Upper lobe of left lung (tissue), 6 donors: ENCODE results near the gene GMCL2. TPM values are rescaled to one million over a fixed set of nuclear protein-coding genes. Genes with fewer than 3 reads are reported as not detected.

Source experiments
- ATAC-seq, 2 donors: fragments of 200-7000 bp; cut with Tn5 transposase; one replicate each; pipeline ENCODE4 v1.9.1; 2022; ENCODE audit warnings: mild to moderate bottlenecking in 2 of 2, moderate library complexity in 2 of 2; ENCODE audit not compliant: low FRiP score in 2 of 2
- DNase-seq, 2 donors: peaks; one replicate each; pipeline ENCODE4 v3.0.0-alpha.2; 2019 to 2020
- H3K27ac ChIP-seq, 4 donors: fragments of 200-600 bp; sonication (generic); one replicate each; pipeline ENCODE4 v1.5.1; 2016 to 2019
- H3K27me3 ChIP-seq, 4 donors: fragments of 200-600 bp; sonication (generic); one replicate each; pipeline ENCODE4 v1.5.1; 2017 to 2019
- H3K36me3 ChIP-seq, 4 donors: fragments of 200-600 bp; sonication (generic); one replicate each; pipeline ENCODE4 v1.5.1; 2016 to 2019
- H3K4me1 ChIP-seq, 4 donors: fragments of 200-600 bp; sonication (generic); one replicate each; pipeline ENCODE4 v1.5.1; 2018 to 2019
- H3K4me3 ChIP-seq, 4 donors: fragments of 200-600 bp; sonication (generic); one replicate each; pipeline ENCODE4 v1.5.1; 2017 to 2019; ENCODE audit warnings: mild to moderate bottlenecking in 2 of 4, moderate library complexity in 1 of 4
- H3K9me3 ChIP-seq, 4 donors: fragments of 200-600 bp; sonication (generic); one replicate each; pipeline ENCODE4 v1.5.1; 2018 to 2019
- EP300 ChIP-seq, 4 donors: sonication (generic); formaldehyde crosslinking; IDR thresholded peaks; one replicate each; pipeline ENCODE4 v1.5.1; 2017; ENCODE audit warnings: antibody characterized with exemption in 4 of 4, control low read depth in 2 of 4
- POLR2A ChIP-seq, 4 donors: fragments of 450-650 bp; IDR thresholded peaks; one replicate each; pipeline ENCODE4 v1.5.1; 2016 to 2017; ENCODE audit warnings: antibody characterized with exemption in 4 of 4, mild to moderate bottlenecking in 2 of 4
- POLR2AphosphoS5 ChIP-seq, 2 donors: sonication (generic); formaldehyde crosslinking; IDR thresholded peaks; one replicate each; pipeline ENCODE4 v1.5.1; 2017; ENCODE audit warnings: antibody characterized with exemption in 2 of 2
- WGBS, 2 donors: methylation state at CpG; one replicate each; pipeline ENCODE4 v1.1.5; 2017 to 2018; 5-methylcytosine and 5-hydroxymethylcytosine counted together
- total RNA-seq, 6 donors: library from RNA; depleted of rRNA in 4 of 6; stranded (reverse); fragments of >200 nt in 4 of 6; gene quantifications; one replicate each; pipeline versions ENCODE4 v1.1.0 to v1.2.1, GENCODE V29; 2016 to 2021
- TF ChIP-seq, protein P1 (sequence below), 6 experiments: fragments of 450-650 bp in 4 of 6; fragments of 200-600 bp in 2 of 6; sonication (generic) in 2 of 6; IDR thresholded peaks; one replicate each; pipeline ENCODE4 v1.5.1; 2016 to 2019; ENCODE audit warnings: antibody characterized with exemption in 6 of 6
- donor health status: DM: no; HTN: no; CAD: no; lungs with moderate emphysema.
- donor health status: DM: no; HTN: yes; CAD: no; lungs with severe emphysema.

GMCL2 gene
- total RNA-seq, 6 donors from 2014 or later, result not detected

DNA sequence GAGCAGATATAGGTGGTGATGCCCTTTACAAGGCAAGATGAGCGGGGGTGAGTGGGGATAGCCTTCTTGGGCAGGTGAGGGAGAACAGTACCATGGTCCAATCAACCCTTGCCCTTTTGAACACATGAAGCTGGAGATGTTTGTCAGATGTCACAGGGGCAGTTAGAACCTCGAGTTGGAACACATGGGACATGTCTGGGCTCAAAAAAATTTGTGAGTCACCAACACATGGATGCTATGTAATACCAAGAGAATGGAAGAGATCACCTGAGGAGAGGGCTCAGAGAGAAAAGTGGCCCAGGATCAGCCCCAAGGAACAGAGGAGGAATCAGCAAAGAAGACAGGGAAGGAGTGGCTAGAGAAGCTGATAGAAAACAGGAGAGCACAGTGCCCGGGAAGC lies 40.8 kb upstream of the GMCL2 start:
- H3K27me3 ChIP-seq, result no peaks in the 10 kb centered on the region
- ATAC-seq (no peak), DNase-seq (no peak)
- no peak overlapping the region for H3K27ac ChIP-seq
- no peaks in the 10 kb centered on the region for H3K9me3 ChIP-seq
- peaks cover 0 to 76% (median 46%) of the 10 kb centered on the region in 4 donors for H3K36me3 ChIP-seq
- H3K4me1 ChIP-seq, result peaks cover 17 to 36% (median 33%) of the 10 kb centered on the region in 4 donors
- H3K4me3 ChIP-seq, result no peak overlapping the region
- no peak for TF ChIP-seq POLR2A (IDR thresholded peaks at IDR 0.05)
- no peak for TF ChIP-seq POLR2AphosphoS5 (IDR thresholded peaks at IDR 0.05)
- TF ChIP-seq, protein P1, sequence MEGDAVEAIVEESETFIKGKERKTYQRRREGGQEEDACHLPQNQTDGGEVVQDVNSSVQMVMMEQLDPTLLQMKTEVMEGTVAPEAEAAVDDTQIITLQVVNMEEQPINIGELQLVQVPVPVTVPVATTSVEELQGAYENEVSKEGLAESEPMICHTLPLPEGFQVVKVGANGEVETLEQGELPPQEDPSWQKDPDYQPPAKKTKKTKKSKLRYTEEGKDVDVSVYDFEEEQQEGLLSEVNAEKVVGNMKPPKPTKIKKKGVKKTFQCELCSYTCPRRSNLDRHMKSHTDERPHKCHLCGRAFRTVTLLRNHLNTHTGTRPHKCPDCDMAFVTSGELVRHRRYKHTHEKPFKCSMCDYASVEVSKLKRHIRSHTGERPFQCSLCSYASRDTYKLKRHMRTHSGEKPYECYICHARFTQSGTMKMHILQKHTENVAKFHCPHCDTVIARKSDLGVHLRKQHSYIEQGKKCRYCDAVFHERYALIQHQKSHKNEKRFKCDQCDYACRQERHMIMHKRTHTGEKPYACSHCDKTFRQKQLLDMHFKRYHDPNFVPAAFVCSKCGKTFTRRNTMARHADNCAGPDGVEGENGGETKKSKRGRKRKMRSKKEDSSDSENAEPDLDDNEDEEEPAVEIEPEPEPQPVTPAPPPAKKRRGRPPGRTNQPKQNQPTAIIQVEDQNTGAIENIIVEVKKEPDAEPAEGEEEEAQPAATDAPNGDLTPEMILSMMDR (IDR thresholded peaks at IDR 0.05), result no peak
- no peak for TF ChIP-seq EP300 (IDR thresholded peaks at IDR 0.05)
- WGBS, 2 donors, result 87 to 90% methylated on average over 3 of the region's 3 CpGs

DNA sequence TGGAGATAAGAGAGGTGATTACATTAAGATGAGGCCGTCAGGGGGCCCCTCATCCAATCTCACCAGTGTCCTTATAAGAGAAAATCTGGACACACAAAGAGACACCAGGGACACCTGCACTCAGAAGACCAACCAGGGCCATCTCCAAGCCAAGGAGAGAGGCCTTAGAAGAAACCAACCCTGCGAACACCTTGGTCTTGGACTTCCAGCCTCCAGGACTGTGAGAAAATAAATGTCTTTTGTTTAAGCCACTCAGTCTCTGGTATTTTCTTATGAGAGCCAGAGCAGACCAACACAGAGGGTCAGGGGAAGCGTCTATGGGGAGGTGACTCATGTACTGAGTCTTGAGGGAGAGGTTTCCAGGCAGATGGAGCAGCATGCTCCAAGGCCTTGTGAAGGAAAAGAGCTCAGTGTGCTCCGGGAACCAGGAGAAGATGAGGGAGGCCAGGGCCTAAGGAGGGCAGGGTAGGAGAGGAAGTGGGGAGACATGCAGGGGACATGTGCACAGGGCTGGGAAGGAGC lies 40.0 kb upstream of the GMCL2 start:
- Histone ChIP-seq H3K27ac (no peak overlapping the region), H3K27me3 (no peaks in the 10 kb centered on the region), H3K36me3 (peaks cover 0 to 82% (median 51%) of the 10 kb centered on the region in 4 donors), H3K4me3 (no peak overlapping the region), H3K4me1 (peaks cover 17 to 33% (median 29%) of the 10 kb centered on the region in 4 donors), H3K9me3 (no peaks in the 10 kb centered on the region)
- ATAC-seq, result no peak
- WGBS, 2 donors, result 85 to 97% methylated on average over 4 of the region's 4 CpGs
- TF ChIP-seq, protein P1 (IDR thresholded peaks at IDR 0.05), result no peak
- TF ChIP-seq POLR2AphosphoS5 (IDR thresholded peaks at IDR 0.05), result no peak
- no peak for TF ChIP-seq EP300 (IDR thresholded peaks at IDR 0.05)
- no peak for DNase-seq

DNA sequence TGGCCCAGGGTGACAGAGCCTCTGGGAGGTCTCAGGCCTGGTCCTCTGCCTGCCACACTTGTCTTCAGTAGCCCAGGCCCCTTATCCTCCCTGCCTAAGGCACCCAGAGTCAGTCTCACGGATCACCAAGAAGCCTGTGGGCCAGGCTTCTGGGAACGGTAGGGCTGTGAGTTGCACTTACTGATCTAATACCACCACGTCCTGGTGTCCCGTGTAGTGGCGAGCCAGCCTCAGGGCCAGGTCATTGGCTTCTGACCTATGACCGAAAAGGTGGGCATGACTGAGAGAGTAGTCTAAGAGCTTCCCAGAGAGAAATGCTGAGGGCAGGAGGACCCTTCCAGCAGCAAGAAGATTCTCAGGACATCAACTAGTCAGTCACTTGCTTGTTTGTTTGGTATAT lies 38.0 kb upstream of the GMCL2 start:
- WGBS, 2 donors, result 93 to 100% methylated on average over 4 to 6 of the region's 6 CpGs
- TF ChIP-seq, protein P1 (IDR thresholded peaks at IDR 0.05), result no peak
- TF ChIP-seq POLR2A (IDR thresholded peaks at IDR 0.05) (no peak), POLR2AphosphoS5 (IDR thresholded peaks at IDR 0.05) (no peak), EP300 (IDR thresholded peaks at IDR 0.05) (no peak)
- no peak for ATAC-seq

DNA sequence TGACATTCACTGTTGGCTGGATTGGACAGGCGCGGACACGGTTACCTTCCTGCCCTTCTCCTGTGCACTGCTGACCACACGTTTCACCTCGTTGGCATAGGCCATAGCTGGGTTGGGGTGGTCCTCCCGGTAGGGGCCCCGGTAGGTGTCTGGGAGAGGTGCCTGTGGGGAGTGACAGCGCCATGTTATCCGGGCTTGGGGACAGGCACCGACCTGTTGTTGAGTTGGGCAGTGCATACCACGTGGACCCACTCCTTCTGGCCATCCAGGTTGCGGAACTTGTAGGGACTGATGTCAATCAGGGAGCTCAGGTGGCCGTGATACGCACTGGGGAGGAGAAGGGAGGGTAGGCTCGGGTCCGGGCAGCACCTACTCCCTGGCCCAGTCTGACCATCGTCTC lies 37.2 kb upstream of the GMCL2 start:
- peak in 1 of 2 donors; percentile 16 for ATAC-seq
- peaks cover 0 to 92% (median 52%) of the 10 kb centered on the region in 4 donors for H3K36me3 ChIP-seq
- no peak overlapping the region for H3K27ac ChIP-seq

More for the DNA sequence above, 38.0 kb upstream of the GMCL2 start:
- no peaks in the 10 kb centered on the region for H3K9me3 ChIP-seq
- peaks cover 10 to 28% (median 16%) of the 10 kb centered on the region in 4 donors for H3K4me1 ChIP-seq
- H3K27me3 ChIP-seq, result no peaks in the 10 kb centered on the region
- H3K27ac ChIP-seq, result no peak overlapping the region
- H3K36me3 ChIP-seq, result peaks cover 0 to 92% (median 55%) of the 10 kb centered on the region in 4 donors
- H3K4me3 ChIP-seq, result no peak overlapping the region
- DNase-seq, result no peak

More for the DNA sequence above, 37.2 kb upstream of the GMCL2 start:
- WGBS, 2 donors, result 83 to 94% methylated on average over 15 to 16 of the region's 17 CpGs
- no peak for DNase-seq
- TF ChIP-seq POLR2A (IDR thresholded peaks at IDR 0.05), result no peak
- TF ChIP-seq, protein P1 (IDR thresholded peaks at IDR 0.05), result no peak
- TF ChIP-seq EP300 (IDR thresholded peaks at IDR 0.05), result no peak
- TF ChIP-seq POLR2AphosphoS5 (IDR thresholded peaks at IDR 0.05), result no peak
- Histone ChIP-seq H3K4me1 (peaks cover 9 to 20% (median 13%) of the 10 kb centered on the region in 4 donors), H3K4me3 (no peak overlapping the region), H3K9me3 (no peaks in the 10 kb centered on the region), H3K27me3 (no peaks in the 10 kb centered on the region)
